ENCODE measurements around the gene STRADB.

DNA sequence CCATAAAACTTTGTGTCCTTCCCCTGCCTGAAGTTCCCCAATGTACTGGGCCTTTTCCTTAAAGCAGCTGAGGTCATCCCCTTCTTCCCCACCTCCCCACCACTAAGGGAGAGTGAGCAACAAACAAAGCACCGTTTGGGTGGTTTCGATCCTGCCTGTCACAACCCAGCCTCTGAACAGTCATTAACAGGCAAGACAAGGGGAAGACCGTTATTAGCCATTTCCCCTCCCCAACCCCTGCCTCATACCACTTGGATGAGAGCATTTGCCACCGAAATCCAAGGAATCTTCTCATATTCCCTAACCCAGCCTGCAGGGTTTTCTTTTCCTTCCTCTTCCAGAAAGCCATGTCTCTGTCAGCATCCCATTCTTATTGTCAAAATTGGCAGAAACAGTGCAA is 65.6 kb downstream of the STRADB start:
- TF ChIP-seq EZH2 (IDR thresholded peaks at IDR 0.05; ENCODE audit: low read depth) = no peak
- TF ChIP-seq, protein P1, sequence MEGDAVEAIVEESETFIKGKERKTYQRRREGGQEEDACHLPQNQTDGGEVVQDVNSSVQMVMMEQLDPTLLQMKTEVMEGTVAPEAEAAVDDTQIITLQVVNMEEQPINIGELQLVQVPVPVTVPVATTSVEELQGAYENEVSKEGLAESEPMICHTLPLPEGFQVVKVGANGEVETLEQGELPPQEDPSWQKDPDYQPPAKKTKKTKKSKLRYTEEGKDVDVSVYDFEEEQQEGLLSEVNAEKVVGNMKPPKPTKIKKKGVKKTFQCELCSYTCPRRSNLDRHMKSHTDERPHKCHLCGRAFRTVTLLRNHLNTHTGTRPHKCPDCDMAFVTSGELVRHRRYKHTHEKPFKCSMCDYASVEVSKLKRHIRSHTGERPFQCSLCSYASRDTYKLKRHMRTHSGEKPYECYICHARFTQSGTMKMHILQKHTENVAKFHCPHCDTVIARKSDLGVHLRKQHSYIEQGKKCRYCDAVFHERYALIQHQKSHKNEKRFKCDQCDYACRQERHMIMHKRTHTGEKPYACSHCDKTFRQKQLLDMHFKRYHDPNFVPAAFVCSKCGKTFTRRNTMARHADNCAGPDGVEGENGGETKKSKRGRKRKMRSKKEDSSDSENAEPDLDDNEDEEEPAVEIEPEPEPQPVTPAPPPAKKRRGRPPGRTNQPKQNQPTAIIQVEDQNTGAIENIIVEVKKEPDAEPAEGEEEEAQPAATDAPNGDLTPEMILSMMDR (conservative IDR thresholded peaks at IDR 0.05) = no peak
